SU-DHL-6 (cell line): ENCODE results near the gene PCLO.

Experiments
- CTCF ChIP-seq: fragments of 200-600 bp; sonication (generic); IDR thresholded peaks from one replicate; pipeline ENCODE4 v1.5.1; 2017; ENCODE audit warnings: antibody characterized with exemption, mild to moderate bottlenecking, low read length, moderate library complexity; ENCODE audit not compliant: insufficient read depth, poor library complexity, severe bottlenecking
- EZH2phosphoT487 ChIP-seq: fragments of 200-600 bp; sonication (generic), shearing (Covaris generic); conservative IDR thresholded peaks from 2 replicates; pipeline ENCODE4 v1.6.1; 2018; ENCODE audit warnings: mild to moderate bottlenecking, antibody characterized with exemption, low read length, moderate library complexity, mixed read lengths

GRCh38 chr7:83178066-83178465 is 15.4 kb upstream of the PCLO start:
- no peak for TF ChIP-seq CTCF
- TF ChIP-seq EZH2phosphoT487: no peak
